HepG2 (cell line): ENCODE data around the gene MRI1. TPM values are rescaled to one million over a fixed set of nuclear protein-coding genes. Genes with fewer than 3 reads are reported as not detected.

Experiments
- ATAC-seq: fragments of 200-7000 bp; cut with Tn5 transposase; 3 replicates; pipeline ENCODE4 v1.9.1; 2020; ENCODE audit warnings: mild to moderate bottlenecking, moderate library complexity
- BruUV-seq: library from RNA; stranded (reverse); fragments of 400-500 nt; replicated peaks from 2 replicates; lab custom pipeline; 2021; lab: Mats Ljungman, UMichigan
- CTCF ChIA-PET: fragments of 300-600 bp; formaldehyde crosslinking; extraction: SDS; loops from one replicate; lab custom pipeline; 2021; ENCODE audit warnings: low total read pairs, inconsistent platforms, low intra/inter-chr PET ratio; lab: Yijun Ruan, JAX
- POLR2A ChIA-PET: fragments of 350-600 bp; sonication (Branson Sonifier 250); formaldehyde crosslinking; loops from one replicate; lab custom pipeline; 2020; ENCODE audit warnings: antibody characterized with exemption, inconsistent platforms; lab: Yijun Ruan, JAX
- DNase-seq: peaks from one replicate; pipeline ENCODE4 v3.0.0-alpha.2; 2015; ENCODE audit warnings: low spot score
- FAIRE-seq: peaks from 3 replicates; lab custom pipeline; 2011; peaks lifted over from hg19 to GRCh38; lab: Jason Lieb, UNC
- H2AFZ ChIP-seq: one replicate; pipeline ENCODE4 v1.6.1; 2011; ENCODE audit warnings: low read length, inconsistent platforms
- H3K27ac ChIP-seq: fragments of 300-600 bp; 3 replicates; pipeline ENCODE4 v1.8.0; 2011; ENCODE audit warnings: mixed run types, mild to moderate bottlenecking, mixed read lengths, low read length, inconsistent platforms; ENCODE audit not compliant: insufficient read depth; ENCODE audit errors: extremely low read length
- H3K27me3 ChIP-seq, 2 experiments: fragments of 200-600 bp in 1 of 2; 2 replicates in 1 of 2; 3 replicates in 1 of 2; pipeline versions ENCODE4 v1.6.0 to v1.8.0; 2011; ENCODE audit warnings: low read length in 2 of 2, mild to moderate bottlenecking in 2 of 2, moderate library complexity in 2 of 2, inconsistent platforms in 1 of 2; ENCODE audit not compliant: insufficient read depth in 2 of 2, control insufficient read depth in 1 of 2
- H3K36me3 ChIP-seq, 2 experiments: fragments of 200-600 bp in 1 of 2; replicated peaks in 1 of 2; 2 replicates in 1 of 2; 3 replicates in 1 of 2; pipeline versions ENCODE4 v1.5.1 to v1.8.0; 2011; ENCODE audit warnings: low read length in 2 of 2, inconsistent platforms in 1 of 2; ENCODE audit not compliant: insufficient read depth in 2 of 2, control insufficient read depth in 1 of 2
- H3K4me1 ChIP-seq: 2 replicates; pipeline ENCODE4 v1.5.1; 2012; ENCODE audit warnings: low read length, inconsistent platforms; ENCODE audit not compliant: insufficient read depth
- H3K4me2 ChIP-seq: 2 replicates; pipeline ENCODE4 v1.6.0; 2011; ENCODE audit warnings: low read depth, low read length, inconsistent platforms
- H3K4me3 ChIP-seq, 3 experiments: fragments of 200-600 bp in 1 of 3; sonication (generic), shearing (Covaris generic) in 1 of 3; replicated peaks in 1 of 3; 2 replicates each; pipeline ENCODE4 v1.5.1; 2011 to 2016; ENCODE audit warnings: low read length in 3 of 3, inconsistent platforms in 2 of 3, low read depth in 2 of 3, mild to moderate bottlenecking in 2 of 3, control low read depth in 1 of 3, mixed read lengths in 1 of 3; ENCODE audit not compliant: insufficient read depth in 1 of 3
- H3K79me2 ChIP-seq: one replicate; pipeline ENCODE4 v1.6.1; 2011; ENCODE audit warnings: low read length, inconsistent platforms; ENCODE audit not compliant: insufficient read depth
- H3K9ac ChIP-seq: 2 replicates; pipeline ENCODE4 v1.6.0; 2011; ENCODE audit warnings: mild to moderate bottlenecking, low read depth, low read length, inconsistent platforms; ENCODE audit not compliant: insufficient read depth
- H3K9me3 ChIP-seq: 2 replicates; pipeline ENCODE4 v1.5.1; 2012; ENCODE audit warnings: mild to moderate bottlenecking, low read length
- H4K20me1 ChIP-seq: 2 replicates; pipeline ENCODE4 v1.6.0; 2011; ENCODE audit warnings: inconsistent platforms, mild to moderate bottlenecking, low read length, moderate library complexity; ENCODE audit not compliant: insufficient read depth
- JUNB ChIP-seq: sonication (generic); formaldehyde crosslinking; IDR thresholded peaks from 2 replicates; pipeline ENCODE4 v1.8.0; 2022; ENCODE audit warnings: missing genetic modification reagents, mild to moderate bottlenecking, borderline replicate concordance
- JUND ChIP-seq: sonication (generic); formaldehyde crosslinking; IDR thresholded peaks from 2 replicates; pipeline ENCODE4 v1.8.0; 2022; ENCODE audit warnings: mild to moderate bottlenecking, missing genetic modification reagents
- ZC3H13 ChIP-seq: sonication (generic); formaldehyde crosslinking; IDR thresholded peaks from 2 replicates; pipeline ENCODE4 v1.8.1; 2023; ENCODE audit warnings: mild to moderate bottlenecking, missing genetic modification reagents, moderate library complexity
- ZFP36 ChIP-seq: fragments of 150-350 bp; IDR thresholded peaks from 2 replicates; pipeline ENCODE4 v1.6.1; 2018; ENCODE audit warnings: borderline replicate concordance, low read length, low read depth; ENCODE audit not compliant: partially characterized antibody
- ZMYM3 ChIP-seq: sonication (generic); formaldehyde crosslinking; IDR thresholded peaks from 2 replicates; pipeline ENCODE4 v1.5.1; 2020; ENCODE audit warnings: mild to moderate bottlenecking, missing genetic modification reagents
- ZNF207 ChIP-seq: fragments of 450-650 bp; IDR thresholded peaks from 2 replicates; pipeline ENCODE4 v1.6.1; 2016; ENCODE audit warnings: antibody characterized with exemption, borderline replicate concordance
- ZNF530 ChIP-seq: sonication (generic); formaldehyde crosslinking; IDR thresholded peaks from 2 replicates; pipeline ENCODE4 v1.5.0; 2020; ENCODE audit warnings: low read depth, mild to moderate bottlenecking, missing genetic modification reagents
- ZNF609 ChIP-seq: sonication (generic); formaldehyde crosslinking; IDR thresholded peaks from 2 replicates; pipeline ENCODE4 v1.4.0; 2020; ENCODE audit warnings: mild to moderate bottlenecking, missing genetic modification reagents, borderline replicate concordance
- ZNF749 ChIP-seq: sonication (generic); formaldehyde crosslinking; IDR thresholded peaks from 2 replicates; pipeline ENCODE4 v1.8.0; 2022; ENCODE audit warnings: mild to moderate bottlenecking, missing genetic modification reagents, moderate library complexity, borderline replicate concordance
- ZNF83 ChIP-seq: sonication (generic); formaldehyde crosslinking; IDR thresholded peaks from 2 replicates; pipeline ENCODE4 v1.4.0; 2020; ENCODE audit warnings: missing genetic modification reagents, mild to moderate bottlenecking, borderline replicate concordance
- WGBS: methylation state at CpG from one replicate; pipeline ENCODE4 v1.1.6; 2017; ENCODE audit warnings: low lambda C conversion rate; 5-methylcytosine and 5-hydroxymethylcytosine counted together
- in situ Hi-C: cut with HindIII; loops from 2 replicates; pipeline ENCODE4 v1.10.0; 2017; ENCODE audit warnings: low pct_unique_long_range_greater_than_20kb; ENCODE audit not compliant: extremely low pct_ligation_motif_present
- intact Hi-C: fragments of 100-400 bp; cut with micrococcal nuclease; formaldehyde crosslinking; loops from one replicate; pipeline ENCODE4 v1.10.0; 2022; ENCODE audit not compliant: unreplicated experiment
- polyA plus RNA-seq, 8 experiments: library from polyadenylated mRNA; depleted of rRNA in 3 of 8; stranded (reverse) in 7 of 8; unstranded in 1 of 8; fragments of >200 nt; fragmentation: Illumina TruSeq in 4 of 8; extraction: Trizol in 4 of 8; gene quantifications; 2 replicates each; pipeline versions ENCODE4 v1.2.1 to v1.2.3, GENCODE V29; 2011 to 2016; ENCODE audit warnings: low read depth in 4 of 8, missing spikeins in 1 of 8, mixed read lengths in 1 of 8; ENCODE audit not compliant: insufficient read depth in 1 of 8
- total RNA-seq, 5 experiments: library from RNA; depleted of rRNA; stranded (reverse); fragments of >200 nt; fragmentation: Illumina TruSeq; extraction: Trizol; gene quantifications; 2 replicates each; pipeline ENCODE4 v1.2.3, GENCODE V29; 2016; ENCODE audit warnings: low read depth in 1 of 5
- TF ChIP-seq, protein P1 (sequence below): sonication (generic); formaldehyde crosslinking; IDR thresholded peaks from 2 replicates; pipeline ENCODE4 v1.4.0; 2020; ENCODE audit warnings: missing genetic modification reagents, borderline replicate concordance

MRI1 gene
- total and polyA plus RNA-seq, 2 of the 13 experiments (the other 11 are each of a cell fraction or from before 2014, with no cell fraction given) = 20.1 to 20.6 TPM

- in situ Hi-C loops = loop anchor here (25.0 kb wide), 1 partner anchor 299 kb away; the partner anchor contains the start of genes MISP3 and PALM3
- FAIRE-seq (no peak), ATAC-seq (no peak), DNase-seq (no peak)
- BruUV-seq = no TSS peak
- Histone ChIP-seq H3K27me3 (no peaks in the 10 kb centered on the region), H3K27ac (no peak overlapping the region), H2AFZ (no peak overlapping the region), H3K4me2 (peak overlapping the region; percentile 32; the same call in 1 of the 2 replicates), H3K4me1 (peaks cover 26% of the 10 kb centered on the region), H3K36me3 (peaks cover 6 to 15% of the 10 kb centered on the region in 2 experiments), H3K79me2 (peaks cover 7% of the 10 kb centered on the region), H3K9me3 (no peaks in the 10 kb centered on the region), H4K20me1 (no peaks in the 10 kb centered on the region)
- POLR2A ChIA-PET = no interaction called here
- intact Hi-C loops = no loop called here
- TF ChIP-seq ZFP36 (peak; percentile 77), ZNF530 (no peak), ZNF207 (no peak), JUND (CRISPR knock-in tag) (no peak), ZNF609 (no peak), ZC3H13 (CRISPR knock-in tag) (0 out of 2 replicates have a peak, but pooled peaks have one; percentile 40), JUNB (CRISPR knock-in tag) (no peak), ZMYM3 (0 out of 2 replicates have a peak, but pooled peaks have one; percentile 28), ZNF83 (no peak), ZNF749 (no peak)
- TF ChIP-seq, protein P1, sequence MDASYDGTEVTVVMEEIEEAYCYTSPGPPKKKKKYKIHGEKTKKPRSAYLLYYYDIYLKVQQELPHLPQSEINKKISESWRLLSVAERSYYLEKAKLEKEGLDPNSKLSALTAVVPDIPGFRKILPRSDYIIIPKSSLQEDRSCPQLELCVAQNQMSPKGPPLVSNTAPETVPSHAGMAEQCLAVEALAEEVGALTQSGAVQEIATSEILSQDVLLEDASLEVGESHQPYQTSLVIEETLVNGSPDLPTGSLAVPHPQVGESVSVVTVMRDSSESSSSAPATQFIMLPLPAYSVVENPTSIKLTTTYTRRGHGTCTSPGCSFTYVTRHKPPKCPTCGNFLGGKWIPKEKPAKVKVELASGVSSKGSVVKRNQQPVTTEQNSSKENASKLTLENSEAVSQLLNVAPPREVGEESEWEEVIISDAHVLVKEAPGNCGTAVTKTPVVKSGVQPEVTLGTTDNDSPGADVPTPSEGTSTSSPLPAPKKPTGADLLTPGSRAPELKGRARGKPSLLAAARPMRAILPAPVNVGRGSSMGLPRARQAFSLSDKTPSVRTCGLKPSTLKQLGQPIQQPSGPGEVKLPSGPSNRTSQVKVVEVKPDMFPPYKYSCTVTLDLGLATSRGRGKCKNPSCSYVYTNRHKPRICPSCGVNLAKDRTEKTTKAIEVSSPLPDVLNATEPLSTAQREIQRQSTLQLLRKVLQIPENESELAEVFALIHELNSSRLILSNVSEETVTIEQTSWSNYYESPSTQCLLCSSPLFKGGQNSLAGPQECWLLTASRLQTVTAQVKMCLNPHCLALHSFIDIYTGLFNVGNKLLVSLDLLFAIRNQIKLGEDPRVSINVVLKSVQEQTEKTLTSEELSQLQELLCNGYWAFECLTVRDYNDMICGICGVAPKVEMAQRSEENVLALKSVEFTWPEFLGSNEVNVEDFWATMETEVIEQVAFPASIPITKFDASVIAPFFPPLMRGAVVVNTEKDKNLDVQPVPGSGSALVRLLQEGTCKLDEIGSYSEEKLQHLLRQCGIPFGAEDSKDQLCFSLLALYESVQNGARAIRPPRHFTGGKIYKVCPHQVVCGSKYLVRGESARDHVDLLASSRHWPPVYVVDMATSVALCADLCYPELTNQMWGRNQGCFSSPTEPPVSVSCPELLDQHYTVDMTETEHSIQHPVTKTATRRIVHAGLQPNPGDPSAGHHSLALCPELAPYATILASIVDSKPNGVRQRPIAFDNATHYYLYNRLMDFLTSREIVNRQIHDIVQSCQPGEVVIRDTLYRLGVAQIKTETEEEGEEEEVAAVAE (CRISPR knock-in tag) = no peak
- TF ChIP-seq, all 625 proteins: peak for 3
- 97% methylated on average over 3 of the region's 3 CpGs for WGBS
- H3K9ac ChIP-seq = no peak overlapping the region
- no peak overlapping the region; a peak in 1 of 6 replicates for H3K4me3 ChIP-seq
- CTCF ChIA-PET = no interaction called here
Observed at GRCh38 chr19:13763265-13763664, 1.1 kb upstream of the MRI1 start.
